IPS-11a (cell line): Measurements from ENCODE around the gene OXCT1.
"Not testable (repeated sequence)": the region's sequence is repeated elsewhere in the genome, so short reads cannot be mapped to it uniquely, and the experiment has no call there.

Experiments used
- H3K4me3 ChIP-seq: one replicate; pipeline ENCODE4 v1.5.1; 2013; ENCODE audit warnings: low read depth, low read length, control low read depth

The OXCT1 gene

GRCh38 chr5:41874512-41875060 is 4.4 kb upstream of the OXCT1 start:
- no peak overlapping the region for H3K4me3 ChIP-seq

GRCh38 chr5:41871852-41872251 is 1.6 kb upstream of the OXCT1 start:
- no peak overlapping the region for H3K4me3 ChIP-seq

GRCh38 chr5:41870627-41871048 is 413 bp upstream of the OXCT1 start:
- peak overlapping the region; percentile 91 for H3K4me3 ChIP-seq

- peak overlapping the region; percentile 91 for H3K4me3 ChIP-seq
These were observed 988 bp downstream of the OXCT1 start for GRCh38 chr5:41869151-41869723.

GRCh38 chr5:41863871-41864486 is 6.2 kb downstream of the OXCT1 start:
- H3K4me3 ChIP-seq, result no peak overlapping the region

- H3K4me3 ChIP-seq, result no peak overlapping the region
These were observed 11.3 kb downstream of the OXCT1 start for GRCh38 chr5:41858890-41859289.

- H3K4me3 ChIP-seq, result no peak overlapping the region
These were observed 12.2 kb downstream of the OXCT1 start for GRCh38 chr5:41857989-41858388.

- H3K4me3 ChIP-seq, result no peak overlapping the region
These were observed 13.4 kb downstream of the OXCT1 start for GRCh38 chr5:41856644-41857491.

- no peak overlapping the region for H3K4me3 ChIP-seq
These were observed 17.9 kb downstream of the OXCT1 start for GRCh38 chr5:41852293-41852692.

- H3K4me3 ChIP-seq, result no peak overlapping the region
These were observed 19.1 kb downstream of the OXCT1 start for GRCh38 chr5:41851116-41851515.

- no peak overlapping the region for H3K4me3 ChIP-seq
These were observed 21.2 kb downstream of the OXCT1 start for GRCh38 chr5:41848983-41849382.

GRCh38 chr5:41845751-41846150 is 24.5 kb downstream of the OXCT1 start:
- not testable (repeated sequence) for H3K4me3 ChIP-seq

GRCh38 chr5:41844502-41844901 is 25.7 kb downstream of the OXCT1 start:
- no peak overlapping the region for H3K4me3 ChIP-seq

GRCh38 chr5:41843456-41844370 is 26.5 kb downstream of the OXCT1 start:
- no peak overlapping the region for H3K4me3 ChIP-seq

GRCh38 chr5:41842777-41843176 is 27.4 kb downstream of the OXCT1 start:
- no peak overlapping the region for H3K4me3 ChIP-seq

GRCh38 chr5:41841325-41841724 is 28.9 kb downstream of the OXCT1 start:
- no peak overlapping the region for H3K4me3 ChIP-seq

- H3K4me3 ChIP-seq, result no peak overlapping the region
These were observed 30.0 kb downstream of the OXCT1 start for GRCh38 chr5:41840251-41840650.

- H3K4me3 ChIP-seq, result no peak overlapping the region
These were observed 32.4 kb downstream of the OXCT1 start for GRCh38 chr5:41837793-41838192.

GRCh38 chr5:41835645-41836044 is 34.6 kb downstream of the OXCT1 start:
- H3K4me3 ChIP-seq, result no peak overlapping the region

- H3K4me3 ChIP-seq, result no peak overlapping the region
These were observed 35.7 kb downstream of the OXCT1 start for GRCh38 chr5:41834506-41834905.

- H3K4me3 ChIP-seq, result no peak overlapping the region
These were observed 37.8 kb downstream of the OXCT1 start for GRCh38 chr5:41832430-41832829.
